GM18870 (cell line): ENCODE results near the gene SUCLG2.

Source experiments
- ATAC-seq: cut with Tn5 transposase; IDR thresholded peaks from one replicate; pipeline ENCODE4 v1.9.1; 2021; ENCODE audit warnings: moderate library complexity; ENCODE audit not compliant: unreplicated experiment

SUCLG2 gene

DNA sequence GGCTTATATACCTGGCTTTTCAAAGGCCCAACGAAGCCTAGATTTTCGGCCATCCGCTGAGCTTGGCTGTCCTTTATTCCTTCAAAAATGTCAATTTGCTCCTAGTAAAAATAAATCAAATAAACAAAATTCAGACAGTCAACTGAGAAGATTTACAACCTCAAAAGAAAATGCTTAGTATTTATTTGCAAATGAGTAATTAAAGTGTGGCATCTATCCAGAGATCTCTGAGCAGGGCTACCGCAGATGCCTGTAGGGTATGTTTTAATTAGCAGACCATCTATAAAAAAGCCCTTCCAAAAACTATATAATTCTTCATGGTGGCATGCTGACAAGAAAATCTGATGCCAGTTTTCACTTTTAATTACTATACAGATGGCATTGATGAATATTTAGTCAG is 136.2 kb downstream of the SUCLG2 start:
- ATAC-seq = no peak

DNA sequence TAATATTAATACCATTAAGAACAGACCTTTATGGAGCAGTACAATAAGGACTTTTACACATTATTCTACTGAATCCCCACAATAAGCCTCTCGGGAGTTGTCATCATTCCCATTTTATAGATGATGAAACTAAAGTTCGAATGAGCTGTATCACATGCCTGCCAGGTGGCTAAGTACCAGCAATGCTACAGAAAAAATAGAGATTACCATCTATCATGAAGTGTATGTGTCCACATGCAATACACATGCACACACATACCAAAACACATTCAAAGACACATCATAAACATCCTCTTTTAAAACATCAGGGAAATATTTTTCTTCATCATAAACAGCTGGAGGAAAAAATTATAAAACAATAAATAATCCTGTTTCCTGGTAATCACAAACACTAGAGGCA is 136.6 kb downstream of the SUCLG2 start:
- ATAC-seq = no peak

DNA sequence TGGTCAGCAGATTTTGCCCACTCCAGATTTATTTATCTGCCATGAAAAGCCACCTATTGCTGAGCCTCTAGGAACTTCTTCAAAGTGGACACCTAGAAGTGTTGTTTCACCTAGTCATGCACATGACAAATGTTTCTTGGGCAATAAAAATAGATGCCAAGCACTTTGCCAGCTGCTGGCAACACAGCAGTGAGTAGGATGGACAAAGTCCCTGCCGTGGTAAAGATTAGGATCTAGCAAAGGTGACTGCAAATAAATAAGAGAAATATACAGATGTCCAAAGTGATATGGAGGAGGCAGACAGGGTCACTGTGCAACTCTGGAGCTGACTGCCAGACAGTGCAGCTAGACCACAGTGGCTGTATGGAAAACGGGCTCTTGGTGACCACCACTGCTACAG is 137.9 kb downstream of the SUCLG2 start:
- no peak for ATAC-seq

DNA sequence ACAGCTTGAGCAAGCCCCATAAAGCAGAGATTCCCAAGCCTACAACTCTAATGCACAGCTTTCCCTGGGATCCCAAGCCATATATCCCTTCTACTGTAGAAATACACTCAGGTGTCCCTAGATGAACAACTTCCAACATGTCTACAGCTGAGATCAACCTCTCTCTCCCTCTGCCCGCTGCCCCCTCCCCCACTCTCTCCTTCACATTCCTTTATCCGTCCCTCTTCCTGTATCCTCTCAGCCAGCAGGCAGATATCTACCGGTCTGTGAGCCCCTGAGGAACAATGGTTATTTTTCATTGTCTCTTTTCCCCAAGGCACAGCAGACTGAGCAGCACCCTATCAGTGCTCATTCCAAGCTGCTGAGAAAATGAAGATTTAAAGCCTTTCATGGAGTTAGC is 138.6 kb downstream of the SUCLG2 start:
- ATAC-seq = no peak

DNA sequence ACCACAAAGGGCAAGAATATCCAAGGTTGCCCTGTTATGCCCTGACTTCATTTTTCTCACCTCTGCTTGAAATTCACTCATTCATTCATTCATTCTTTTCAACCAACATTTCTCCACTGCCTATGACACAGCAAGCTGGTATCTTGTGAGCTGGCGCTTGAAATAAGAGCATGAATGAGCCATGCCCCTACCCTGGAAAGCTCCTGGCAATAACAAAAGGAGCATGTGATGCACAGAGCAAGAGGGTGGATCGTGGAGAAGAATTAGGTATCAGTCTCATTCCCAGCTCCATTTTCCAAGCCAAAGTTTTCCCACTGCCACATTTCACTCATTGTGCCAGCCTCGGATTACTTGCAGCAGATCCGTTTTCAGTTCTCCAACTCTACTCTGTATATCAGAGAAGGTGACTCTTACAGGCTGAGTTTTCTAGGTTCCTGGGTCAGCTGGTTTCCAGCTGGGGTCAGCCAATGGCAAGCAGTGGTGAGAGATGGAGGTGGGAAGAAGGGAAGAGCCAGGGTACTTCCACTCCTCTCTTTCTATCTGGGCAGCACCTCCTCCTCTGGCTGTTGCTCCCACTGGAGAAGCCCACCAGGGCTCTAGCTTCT is 144.8 kb downstream of the SUCLG2 start:
- no peak for ATAC-seq

DNA sequence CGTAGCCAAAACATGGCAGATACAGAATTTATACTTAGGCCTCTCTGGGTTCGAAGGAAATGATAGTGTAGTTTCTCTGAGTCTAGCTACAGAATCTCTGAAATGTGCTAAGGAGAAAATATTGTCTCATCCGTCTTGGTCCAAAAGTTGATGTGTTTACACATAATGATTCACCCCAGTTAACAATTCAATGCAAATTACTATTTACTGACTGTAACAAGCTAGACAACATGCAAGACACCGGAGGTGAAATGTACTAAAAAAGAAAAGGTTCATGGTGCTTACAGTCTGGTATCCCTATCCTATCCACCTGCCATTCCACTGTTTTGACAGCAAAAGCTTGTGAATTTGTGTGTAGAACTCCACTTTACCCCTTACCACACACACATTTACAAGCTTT is 146.8 kb downstream of the SUCLG2 start:
- ATAC-seq = no peak

DNA sequence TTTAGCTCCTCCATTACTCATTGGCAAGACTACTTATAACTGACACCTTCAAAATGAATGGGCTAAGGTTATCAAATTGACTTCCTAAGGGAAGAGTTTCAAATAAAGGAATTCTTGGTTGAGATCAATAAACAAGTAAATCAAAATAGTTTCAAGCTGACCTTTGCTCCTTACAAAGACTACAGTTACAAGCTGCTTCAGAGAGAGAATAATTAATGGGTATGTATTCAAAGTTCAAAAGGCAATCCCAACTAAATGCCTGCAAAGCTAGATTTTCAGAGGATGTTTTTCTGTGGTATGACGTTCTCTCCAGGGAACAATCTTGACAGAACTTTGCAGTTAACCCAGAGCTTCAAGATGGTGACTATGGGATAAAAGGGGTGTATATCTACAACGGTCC is 153.7 kb downstream of the SUCLG2 start:
- no peak for ATAC-seq

DNA sequence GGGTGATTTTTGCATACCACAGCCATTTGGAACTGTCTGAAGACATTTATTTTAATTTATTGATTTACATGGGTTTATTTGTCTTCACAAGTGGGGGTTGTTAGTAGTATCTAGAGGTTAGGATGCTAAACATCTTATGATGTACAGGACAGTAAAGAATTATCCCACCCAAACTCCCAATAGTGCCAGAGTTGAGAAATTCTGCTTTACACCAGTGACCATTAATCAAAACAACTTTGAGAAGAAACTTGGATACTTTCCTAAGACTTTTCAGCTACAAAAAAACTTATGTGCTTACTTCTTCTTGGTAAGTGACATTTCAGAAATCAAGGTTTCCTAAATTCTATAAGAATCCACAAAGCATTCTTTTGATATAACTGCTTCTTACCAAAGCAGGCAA is 156.7 kb downstream of the SUCLG2 start:
- ATAC-seq = no peak

DNA sequence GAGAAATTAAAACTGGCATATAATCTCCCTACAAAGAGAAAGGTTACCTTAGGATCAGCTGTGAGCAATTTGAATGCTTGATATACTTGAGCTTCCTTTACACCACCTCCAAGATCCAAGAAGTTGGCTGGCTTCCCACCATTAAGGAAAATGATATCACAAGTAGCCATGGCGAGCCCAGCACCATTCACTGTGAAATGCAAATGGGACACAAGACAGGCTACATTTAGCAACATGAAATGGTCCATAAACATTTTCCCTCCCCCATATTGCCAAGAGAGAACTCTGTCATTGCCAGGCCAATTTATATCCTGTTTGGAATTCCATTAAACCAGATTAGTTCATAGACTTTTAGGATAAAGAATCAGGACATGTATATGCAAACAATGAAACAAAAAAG is 158.7 kb downstream of the SUCLG2 start:
- no peak for ATAC-seq

DNA sequence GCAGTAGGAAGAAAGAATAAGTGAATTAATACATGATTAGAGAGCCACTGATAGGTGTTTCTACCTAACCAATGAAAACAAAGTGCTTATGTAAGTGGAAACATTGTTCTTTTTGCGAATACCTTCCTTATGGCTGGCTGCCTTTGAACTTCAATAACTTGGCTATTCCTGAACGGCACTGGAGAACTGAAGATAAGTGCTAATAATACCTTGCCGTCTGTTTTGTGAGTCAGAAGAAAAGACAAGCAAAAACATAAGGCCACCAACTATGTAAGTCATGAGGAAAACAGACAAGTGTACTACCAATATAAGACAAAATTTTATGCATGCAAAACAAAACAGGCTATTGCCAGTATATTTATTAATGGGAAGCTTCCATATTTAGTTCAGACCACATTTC is 160.6 kb downstream of the SUCLG2 start:
- no peak for ATAC-seq

DNA sequence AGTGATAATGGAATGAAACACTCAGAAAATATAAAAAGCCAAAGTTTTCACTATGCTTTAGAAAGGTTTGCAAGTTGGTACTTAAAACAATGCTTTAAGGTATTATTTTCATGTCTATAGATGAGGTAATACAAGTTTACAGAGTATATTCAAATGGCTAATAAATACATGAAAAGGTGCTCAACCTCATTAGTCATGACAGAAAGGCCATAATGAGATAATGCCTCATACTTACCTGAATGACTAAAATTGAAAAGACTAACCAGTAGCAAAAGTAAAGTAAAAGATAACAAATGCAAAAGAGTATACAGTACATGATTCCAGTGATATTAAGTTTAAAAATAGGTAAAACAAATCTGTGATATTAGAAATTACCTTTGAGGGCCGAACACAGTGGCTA is 163.8 kb downstream of the SUCLG2 start:
- no peak for ATAC-seq

DNA sequence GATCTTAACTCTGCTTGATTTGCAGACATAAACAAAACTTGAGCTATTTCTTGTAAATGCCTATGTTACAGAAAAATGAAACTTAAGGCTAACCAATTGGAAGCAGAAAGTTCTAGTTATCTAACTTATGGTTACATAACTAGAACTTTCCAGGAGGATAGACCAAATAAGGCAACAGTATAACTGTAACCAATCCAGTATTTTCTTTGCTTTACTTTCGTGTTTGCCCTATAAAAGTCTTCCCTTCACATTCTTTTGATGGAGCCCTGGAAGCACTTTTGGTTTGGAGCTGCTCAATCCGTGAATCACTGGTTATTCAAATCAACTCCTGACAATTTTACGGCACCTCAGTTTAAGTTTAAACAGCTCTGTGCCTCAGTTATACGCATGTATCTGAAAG is 164.6 kb downstream of the SUCLG2 start:
- no peak for ATAC-seq

DNA sequence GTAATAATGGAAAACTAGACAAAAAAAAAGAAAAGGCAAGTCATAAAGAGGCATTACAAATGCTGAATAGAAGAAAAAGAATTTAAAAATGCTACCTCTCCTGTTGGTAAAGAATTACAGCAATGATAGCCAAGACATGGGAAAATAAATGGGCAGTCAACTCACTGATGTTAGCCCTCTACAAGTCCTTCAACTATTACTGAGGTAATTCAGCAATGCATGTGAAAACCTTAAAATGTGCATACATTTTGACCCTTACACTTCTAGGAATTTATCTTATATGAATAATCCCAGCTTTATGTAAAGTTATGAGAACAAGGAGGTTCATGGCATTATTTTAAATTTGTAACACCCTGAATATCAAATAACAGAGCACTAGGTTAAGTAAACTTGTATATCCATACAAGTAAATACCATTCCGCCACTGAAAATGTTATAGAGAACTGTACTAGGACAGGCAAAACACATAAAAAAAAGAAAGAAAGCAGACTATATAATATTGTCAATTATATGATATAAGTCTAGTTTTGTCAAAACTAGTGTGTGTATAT is 166.8 kb downstream of the SUCLG2 start:
- no peak for ATAC-seq

DNA sequence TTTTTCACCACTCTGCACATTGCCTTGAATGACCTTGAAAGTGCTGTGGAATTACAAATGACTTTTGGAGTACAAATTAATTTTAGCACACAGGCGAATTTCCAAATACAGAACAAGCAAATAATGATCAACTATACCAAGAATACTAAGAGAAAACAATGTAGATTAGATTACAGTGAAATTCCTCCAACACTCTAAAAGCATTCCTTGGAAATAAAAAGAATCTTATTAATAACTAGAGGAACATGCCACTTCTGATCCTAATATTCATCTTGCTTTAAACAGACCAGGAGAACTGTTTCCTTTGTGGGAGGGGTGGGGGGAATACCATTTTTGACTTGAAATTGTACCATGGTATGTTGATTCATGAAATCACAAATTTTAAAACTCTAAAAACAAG is 167.5 kb downstream of the SUCLG2 start:
- no peak for ATAC-seq

DNA sequence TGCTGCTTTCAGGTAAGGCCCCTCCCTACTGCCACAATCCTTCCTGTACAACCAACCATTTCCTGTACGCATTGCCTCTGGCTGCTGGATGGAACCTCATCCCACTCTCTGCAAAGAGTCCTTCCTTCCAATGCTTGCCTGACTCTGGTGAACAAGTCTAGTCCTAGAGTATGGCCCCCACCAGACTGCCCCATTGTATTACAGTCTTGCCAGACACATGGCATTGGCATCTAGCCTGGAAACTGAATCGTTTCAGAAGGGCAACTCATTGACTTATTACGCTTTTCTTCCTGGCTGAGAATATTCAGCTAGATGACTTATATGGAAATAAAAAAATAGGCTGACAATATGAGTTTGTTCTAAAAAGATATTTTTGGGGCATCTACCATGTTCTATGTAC is 170.3 kb downstream of the SUCLG2 start:
- ATAC-seq = no peak

DNA sequence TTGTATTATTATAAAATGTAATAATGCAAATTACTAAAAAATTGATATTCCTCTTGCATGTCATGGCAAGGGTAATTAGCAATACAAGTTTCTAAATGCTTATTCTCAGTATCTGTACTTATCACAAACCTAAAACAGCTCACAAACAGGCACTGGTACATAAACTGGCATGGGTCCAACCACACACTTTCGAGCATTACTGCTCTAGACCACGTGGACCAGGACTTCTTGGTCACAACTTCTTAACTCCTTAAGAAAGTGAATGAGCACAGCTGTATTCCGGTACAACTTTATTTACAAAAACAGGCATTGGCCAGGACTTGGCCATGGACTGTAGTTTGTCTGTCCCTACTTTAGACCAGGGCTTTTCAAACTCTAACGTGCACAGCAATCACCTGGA is 173.3 kb downstream of the SUCLG2 start:
- ATAC-seq = no peak

DNA sequence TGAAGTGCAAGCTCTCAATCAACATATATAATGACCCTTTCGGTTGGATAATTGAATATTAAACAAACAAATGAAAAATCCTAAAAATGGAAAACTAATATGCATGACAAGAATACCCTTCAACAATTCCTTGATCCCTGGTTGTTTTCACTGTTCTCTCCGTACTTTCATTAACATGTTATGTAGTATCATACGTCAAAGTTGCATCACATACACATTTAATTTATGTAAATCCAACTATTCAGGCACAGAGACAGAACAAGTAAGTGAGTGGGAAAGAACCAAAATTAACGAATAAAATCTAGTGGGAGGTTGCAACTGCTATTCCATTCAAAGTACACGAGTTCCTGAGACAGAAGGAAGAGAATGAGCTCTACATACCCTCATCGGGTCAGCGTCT is 176.0 kb downstream of the SUCLG2 start:
- ATAC-seq = no peak

DNA sequence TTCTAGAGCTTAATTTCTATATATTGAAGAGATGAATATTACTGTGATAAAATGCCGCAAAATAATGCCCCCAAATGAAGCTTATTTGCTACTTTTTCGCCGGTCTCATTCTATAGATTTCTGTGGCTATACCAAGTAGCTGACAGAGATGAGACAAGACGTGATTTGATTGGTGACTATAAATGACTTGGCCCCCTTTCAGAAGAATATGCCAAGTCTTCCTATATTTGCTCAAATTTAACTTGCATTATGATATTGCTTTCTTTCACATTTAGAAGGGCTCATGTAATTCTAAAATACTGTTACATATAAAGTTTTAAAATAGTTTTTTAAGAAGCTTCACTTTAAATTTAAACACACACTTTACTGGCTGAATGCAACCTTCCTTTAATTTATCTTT is 180.1 kb downstream of the SUCLG2 start:
- no peak for ATAC-seq

DNA sequence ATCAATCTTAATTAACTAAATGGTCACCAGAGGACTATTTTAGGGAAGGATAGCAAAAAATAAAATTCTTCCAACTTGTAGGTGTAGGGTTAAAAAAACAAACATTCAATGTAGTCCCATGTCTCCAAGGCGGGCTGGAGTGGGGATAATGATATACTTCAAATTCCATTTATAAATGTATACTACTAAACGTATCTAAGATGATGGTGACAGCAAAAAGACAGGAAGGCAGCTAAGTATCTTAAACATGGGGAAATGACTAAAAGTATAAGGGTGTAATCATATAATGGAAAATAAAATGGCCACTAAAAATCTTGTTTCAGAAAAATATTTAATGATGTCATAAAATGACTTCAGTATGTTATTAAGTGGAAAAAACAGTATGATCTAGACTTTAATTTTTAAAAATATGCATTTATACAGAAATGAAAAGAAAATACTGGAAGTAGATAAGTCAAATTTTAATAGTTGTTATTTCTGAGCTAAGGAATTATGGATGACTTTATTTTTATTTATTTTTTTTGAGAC is 181.7 kb downstream of the SUCLG2 start:
- no peak for ATAC-seq

DNA sequence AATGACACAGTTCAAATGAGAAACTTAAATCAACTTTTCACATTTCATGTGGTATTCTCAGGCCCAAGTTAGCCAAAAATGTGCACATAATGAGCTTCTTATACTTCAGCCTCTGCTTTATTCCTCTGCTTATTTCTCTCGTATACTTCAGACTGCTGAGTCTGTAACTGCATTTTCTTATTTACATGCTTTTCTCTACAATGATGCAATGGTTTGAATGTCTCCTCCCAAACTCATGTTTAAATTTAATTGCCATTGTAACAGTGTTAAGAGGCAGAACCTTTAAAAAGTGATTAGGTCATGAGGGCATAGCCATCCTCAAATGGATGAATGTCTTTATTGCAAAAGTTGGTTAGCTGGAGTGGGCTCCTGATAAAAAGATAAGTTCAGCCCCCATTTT is 184.2 kb downstream of the SUCLG2 start:
- no peak for ATAC-seq

DNA sequence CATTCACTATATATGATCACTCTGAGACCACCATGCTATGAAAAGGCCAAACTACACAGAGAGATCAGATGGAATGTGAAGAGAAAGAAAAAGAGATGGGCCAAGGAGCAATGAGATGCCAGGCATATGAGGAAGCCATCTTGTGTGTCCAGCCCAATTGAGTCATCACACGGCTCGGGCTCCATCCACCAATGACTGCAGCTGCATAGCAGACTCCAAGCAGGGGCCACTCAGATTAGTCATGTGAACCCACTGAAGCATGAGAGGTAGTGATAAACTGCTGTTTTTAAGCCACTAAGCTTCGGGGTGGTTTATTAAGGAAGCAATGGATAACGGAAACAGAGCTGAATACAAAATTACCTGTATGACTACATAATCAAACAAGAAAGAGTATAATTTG is 185.9 kb downstream of the SUCLG2 start:
- no peak for ATAC-seq

DNA sequence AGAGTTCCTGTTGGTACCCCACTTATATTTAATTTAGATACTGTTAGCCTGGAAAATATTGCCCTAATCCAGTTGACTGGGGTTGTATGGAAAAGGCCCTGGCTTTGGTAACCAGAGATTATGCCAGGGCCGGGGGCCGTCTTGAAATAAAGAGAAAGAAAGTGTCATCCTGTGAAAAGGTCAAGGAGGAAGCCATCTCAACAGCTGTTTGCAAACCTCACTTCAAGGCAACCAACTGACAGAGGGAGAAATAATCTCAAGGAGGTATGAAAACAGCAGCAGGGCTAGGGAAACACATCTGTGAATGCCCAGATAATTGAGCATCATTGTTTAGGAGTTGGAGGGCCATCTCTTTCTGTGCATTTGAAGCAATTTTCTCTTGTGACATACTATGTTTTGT is 190.8 kb downstream of the SUCLG2 start:
- ATAC-seq = no peak

DNA sequence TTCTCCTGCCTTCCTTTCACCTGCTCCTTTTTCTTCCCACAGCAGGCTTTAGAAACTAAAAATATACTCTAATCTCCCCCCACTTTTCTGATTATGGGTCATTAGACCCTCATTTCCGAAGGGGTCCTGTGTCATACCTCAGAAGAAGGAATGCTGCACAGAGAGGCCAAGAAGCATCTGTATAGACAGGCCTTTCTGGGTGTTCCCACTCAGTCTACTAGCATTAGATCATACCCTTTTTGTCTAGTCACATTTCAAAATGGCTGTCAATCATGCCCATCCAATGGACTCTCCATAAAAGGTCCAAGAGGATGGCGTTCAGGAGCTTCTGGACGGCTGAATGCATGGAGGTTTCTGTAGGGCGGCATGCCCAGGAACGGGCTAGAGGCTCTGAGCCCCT is 192.2 kb downstream of the SUCLG2 start:
- ATAC-seq = no peak
